Stomach (tissue), 9 donors: ENCODE results near the gene KIAA1614. TPM values are rescaled to one million over a fixed set of nuclear protein-coding genes. Genes with fewer than 3 reads are reported as not detected.

Experiments
- DNase-seq, 2 donors: peaks; one replicate each; pipeline versions ENCODE4 v3.0.0 to v3.0.0-alpha.2; 2013 to 2019
- H3K27ac ChIP-seq, 5 donors: fragments of 200-600 bp in 4 of 5; sonication (generic) in 4 of 5; one replicate each; pipeline ENCODE4 v1.5.1; 2013 to 2019; ENCODE audit warnings: mild to moderate bottlenecking in 1 of 5, moderate library complexity in 1 of 5
- H3K27me3 ChIP-seq, 3 donors: fragments of 200-600 bp; sonication (generic); one replicate each; pipeline ENCODE4 v1.5.1; 2017 to 2019; ENCODE audit warnings: mixed run types in 1 of 3
- H3K36me3 ChIP-seq, 4 donors: fragments of 200-600 bp; sonication (generic); 1 replicate in 3 of 4; 2 replicates in 1 of 4; pipeline ENCODE4 v1.5.1; 2016 to 2019
- H3K4me1 ChIP-seq, 4 donors: fragments of 200-600 bp; sonication (generic); one replicate each; pipeline ENCODE4 v1.5.1; 2016 to 2019
- H3K4me3 ChIP-seq, 4 donors: fragments of 200-600 bp; sonication (generic) in 3 of 4; one replicate each; pipeline ENCODE4 v1.5.1; 2016 to 2019; ENCODE audit warnings: mild to moderate bottlenecking in 1 of 4
- H3K9me3 ChIP-seq, 4 donors: fragments of 200-600 bp; sonication (generic); one replicate each; pipeline ENCODE4 v1.5.1; 2016 to 2019
- CTCF ChIP-seq, 7 experiments: fragments of 450-650 bp in 4 of 7; fragments of 200-600 bp in 3 of 7; sonication (generic) in 3 of 7; IDR thresholded peaks; one replicate each; pipeline ENCODE4 v1.5.1; 2016 to 2019; ENCODE audit warnings: antibody characterized with exemption in 7 of 7, control low read depth in 2 of 7, mild to moderate bottlenecking in 1 of 7
- EP300 ChIP-seq: sonication (generic); formaldehyde crosslinking; IDR thresholded peaks from one replicate; pipeline ENCODE4 v1.6.1; 2017; ENCODE audit warnings: antibody characterized with exemption
- POLR2A ChIP-seq, 4 donors: fragments of 450-650 bp; IDR thresholded peaks; one replicate each; pipeline ENCODE4 v1.6.1; 2016; ENCODE audit warnings: antibody characterized with exemption in 4 of 4, control low read depth in 2 of 4, mild to moderate bottlenecking in 1 of 4, moderate library complexity in 1 of 4
- POLR2AphosphoS5 ChIP-seq, 3 donors: sonication (generic); formaldehyde crosslinking; IDR thresholded peaks; one replicate each; pipeline ENCODE4 v1.6.1; 2016; ENCODE audit warnings: antibody characterized with exemption in 3 of 3
- WGBS, 5 donors: extraction: QIAGEN DNeasy Blood & Tissue Kit in 3 of 5; methylation state at CpG; one replicate each; pipeline versions ENCODE4 v1.1.5 to v1.1.7; 2013 to 2018; 5-methylcytosine and 5-hydroxymethylcytosine counted together
- intact Hi-C: fragments of 100-400 bp; cut with DNase I; formaldehyde crosslinking; loops from one replicate; pipeline ENCODE4 v1.15.1; 2023; ENCODE audit warnings: low total_unique reads
- polyA plus RNA-seq, 3 donors: library from polyadenylated mRNA; stranded (reverse); fragments of 200-250 nt; gene quantifications; one replicate each; pipeline ENCODE4 v1.2.3, GENCODE V29; 2013
- total RNA-seq, 5 donors: library from RNA; depleted of rRNA; stranded (reverse); fragments of >200 nt; gene quantifications; one replicate each; pipeline versions ENCODE4 v1.1.0 to v1.2.3, GENCODE V29; 2014 to 2016
- donor health status: healthy with polysubstance abuse.
- donor health status: Bipolar disorder and iron deficiency.
- donor health status: healthy.

Gene KIAA1614
- total and polyA plus RNA-seq, 8 donors: under 0.01 to 6.1 (median 1.8) TPM; not detected in 1

- TF ChIP-seq POLR2A (IDR thresholded peaks at IDR 0.05) (no peak), EP300 (no peak), POLR2AphosphoS5 (IDR thresholded peaks at IDR 0.05) (no peak), CTCF (IDR thresholded peaks at IDR 0.05) (no peak)
- Histone ChIP-seq H3K4me1 (peaks cover 8 to 30% (median 18%) of the 10 kb centered on the region in 4 donors), H3K36me3 (no peaks in the 10 kb centered on the region), H3K4me3 (no peak overlapping the region), H3K27me3 (peaks cover 0 to 24% (median 22%) of the 10 kb centered on the region in 3 donors), H3K27ac (no peak overlapping the region), H3K9me3 (no peaks in the 10 kb centered on the region)
- WGBS, 5 donors: 56 to 76% (median 69%) methylated on average over 3 of the region's 3 CpGs
- intact Hi-C loops: no loop called here
- DNase-seq: no peak
Measured at GRCh38 chr1:180909005-180909414, 3.7 kb upstream of the KIAA1614 start.

GRCh38 chr1:180909462-180909976, 3.2 kb upstream of the KIAA1614 start:
- Histone ChIP-seq H3K27ac (no peak overlapping the region), H3K4me3 (no peak overlapping the region), H3K4me1 (peaks cover 8 to 35% (median 18%) of the 10 kb centered on the region in 4 donors), H3K36me3 (no peaks in the 10 kb centered on the region), H3K27me3 (peaks cover 0 to 24% (median 22%) of the 10 kb centered on the region in 3 donors), H3K9me3 (no peaks in the 10 kb centered on the region)
- intact Hi-C loops: no loop called here
- TF ChIP-seq POLR2AphosphoS5 (IDR thresholded peaks at IDR 0.05): no peak
- no peak for TF ChIP-seq CTCF (IDR thresholded peaks at IDR 0.05)
- TF ChIP-seq POLR2A (IDR thresholded peaks at IDR 0.05): no peak
- no peak for TF ChIP-seq EP300
- WGBS, 5 donors: 59 to 68% (median 62%) methylated on average over 5 of the region's 5 CpGs
- DNase-seq: no peak

GRCh38 chr1:180911640-180912191, 981 bp upstream of the KIAA1614 start:
- peaks cover 0 to 8% (median 3%) of the 10 kb centered on the region in 4 donors for H3K36me3 ChIP-seq
- peak overlapping the region; percentile 34 to 94 (median 87) for H3K27ac ChIP-seq
- H3K27me3 ChIP-seq: peaks cover 0 to 28% (median 22%) of the 10 kb centered on the region in 3 donors
- intact Hi-C loops: no loop called here
- H3K4me1 ChIP-seq: peaks cover 8 to 40% (median 18%) of the 10 kb centered on the region in 4 donors
- DNase-seq: peak in 1 of 2 donors; percentile 64
- TF ChIP-seq CTCF (IDR thresholded peaks at IDR 0.05) (no peak), EP300 (no peak), POLR2AphosphoS5 (IDR thresholded peaks at IDR 0.05) (no peak), POLR2A (IDR thresholded peaks at IDR 0.05) (no peak)
- peak overlapping the region; percentile 51 to 74 (median 67) for H3K4me3 ChIP-seq
- H3K9me3 ChIP-seq: no peaks in the 10 kb centered on the region
- whole genome bisulfite sequencing, 5 donors: 30 to 44% (median 40%) methylated on average over 17 of the region's 17 CpGs

GRCh38 chr1:180912211-180912800, 391 bp upstream of the KIAA1614 start:
- WGBS, 5 donors: 0 to 3% (median 2%) methylated on average over 27 to 71 of the region's 71 CpGs
- TF ChIP-seq EP300 (no peak), CTCF (IDR thresholded peaks at IDR 0.05) (no peak), POLR2AphosphoS5 (IDR thresholded peaks at IDR 0.05) (no peak), POLR2A (IDR thresholded peaks at IDR 0.05) (no peak)
- Histone ChIP-seq H3K27me3 (peaks cover 0 to 28% (median 22%) of the 10 kb centered on the region in 3 donors), H3K9me3 (no peaks in the 10 kb centered on the region), H3K4me3 (peak overlapping the region; percentile 51 to 74 (median 67)), H3K4me1 (peaks cover 8 to 40% (median 18%) of the 10 kb centered on the region in 4 donors), H3K36me3 (peaks cover 0 to 14% (median 9%) of the 10 kb centered on the region in 4 donors), H3K27ac (peak overlapping the region; percentile 40 to 94 (median 87))
- intact Hi-C loops: no loop called here
- peak in 1 of 2 donors; percentile 63 for DNase-seq
